ENCODE measurements around the gene RRBP1. TPM values are rescaled to one million over a fixed set of nuclear protein-coding genes. Genes with fewer than 3 reads are reported as not detected.

Gene RRBP1
- total RNA-seq, 2 donors from 2014 or later = 191 to 212 TPM

DNA sequence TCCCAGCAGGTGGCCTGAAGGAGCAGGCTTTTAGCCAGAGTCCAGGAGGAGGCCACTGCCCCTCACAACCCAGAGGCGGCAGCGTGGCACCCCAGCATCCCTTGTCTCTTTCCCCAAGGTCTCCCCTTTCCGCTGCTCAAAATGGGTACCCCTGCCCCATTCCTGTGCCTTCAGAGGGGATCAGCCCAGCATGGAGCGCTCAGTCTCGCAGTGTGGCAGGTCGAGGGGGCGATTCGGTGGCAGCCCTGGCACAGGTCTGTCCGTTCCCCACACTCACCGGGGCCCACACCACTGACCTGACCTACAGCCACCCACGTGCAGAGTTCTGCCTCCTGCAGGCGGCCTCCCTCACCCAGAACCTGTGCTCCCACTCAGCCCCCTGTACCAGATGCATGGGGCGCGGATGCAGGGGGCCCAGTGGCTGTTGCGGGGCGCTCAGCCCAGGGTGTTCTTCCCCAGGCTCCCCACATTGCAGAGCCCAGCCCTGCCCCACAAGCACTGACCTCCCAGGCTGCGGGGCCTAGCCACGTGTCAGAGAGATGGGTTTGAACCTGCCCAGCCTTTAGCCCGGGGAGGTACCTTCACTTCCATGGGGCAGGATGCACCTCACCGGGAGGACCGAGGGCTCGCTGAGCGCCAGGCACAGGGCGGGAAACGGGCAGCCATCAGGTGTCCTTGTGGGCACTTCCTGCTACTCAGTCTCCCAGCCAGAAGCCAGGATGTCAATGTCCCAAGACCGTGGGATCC, 70.3 kb downstream of the RRBP1 start:
- Mint-ChIP-seq H3K4me3 (no peak overlapping the region), H3K27me3 (ENCODE audit: insufficient read depth) (no peaks in the 10 kb centered on the region), H3K9me3 (no peaks in the 10 kb centered on the region), H3K4me1 (peaks cover 3% of the 10 kb centered on the region), H3K27ac (peak overlapping the region; percentile 91), H3K36me3 (ENCODE audit: low read depth) (peaks cover 19% of the 10 kb centered on the region)
- TF ChIP-seq, protein P1, sequence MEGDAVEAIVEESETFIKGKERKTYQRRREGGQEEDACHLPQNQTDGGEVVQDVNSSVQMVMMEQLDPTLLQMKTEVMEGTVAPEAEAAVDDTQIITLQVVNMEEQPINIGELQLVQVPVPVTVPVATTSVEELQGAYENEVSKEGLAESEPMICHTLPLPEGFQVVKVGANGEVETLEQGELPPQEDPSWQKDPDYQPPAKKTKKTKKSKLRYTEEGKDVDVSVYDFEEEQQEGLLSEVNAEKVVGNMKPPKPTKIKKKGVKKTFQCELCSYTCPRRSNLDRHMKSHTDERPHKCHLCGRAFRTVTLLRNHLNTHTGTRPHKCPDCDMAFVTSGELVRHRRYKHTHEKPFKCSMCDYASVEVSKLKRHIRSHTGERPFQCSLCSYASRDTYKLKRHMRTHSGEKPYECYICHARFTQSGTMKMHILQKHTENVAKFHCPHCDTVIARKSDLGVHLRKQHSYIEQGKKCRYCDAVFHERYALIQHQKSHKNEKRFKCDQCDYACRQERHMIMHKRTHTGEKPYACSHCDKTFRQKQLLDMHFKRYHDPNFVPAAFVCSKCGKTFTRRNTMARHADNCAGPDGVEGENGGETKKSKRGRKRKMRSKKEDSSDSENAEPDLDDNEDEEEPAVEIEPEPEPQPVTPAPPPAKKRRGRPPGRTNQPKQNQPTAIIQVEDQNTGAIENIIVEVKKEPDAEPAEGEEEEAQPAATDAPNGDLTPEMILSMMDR (conservative IDR thresholded peaks at IDR 0.05) = peak; percentile 59
- Histone ChIP-seq H3K36me3 (ENCODE audit: control insufficient read depth, insufficient read depth, low read length) (peaks cover 37% of the 10 kb centered on the region), H3K9me3 (ENCODE audit: control insufficient read depth, low read length) (no peaks in the 10 kb centered on the region), H3K9ac (ENCODE audit: extremely low read depth, low read length, poor library complexity, severe bottlenecking) (no peak overlapping the region), H3K27ac (ENCODE audit: low read depth, low read length) (no peak overlapping the region), H3K4me3 (ENCODE audit: low read length) (no peak overlapping the region), H3K27me3 (ENCODE audit: control insufficient read depth, insufficient read depth, low read length, poor library complexity, severe bottlenecking) (no peaks in the 10 kb centered on the region), H3K4me1 (ENCODE audit: control insufficient read depth, insufficient read depth, low read length) (no peaks in the 10 kb centered on the region)
- 93 to 98% methylated on average over 10 to 26 of the region's 26 CpGs for WGBS, 2 experiments (ENCODE audit: insufficient coverage in 1 of 2, insufficient read length in 1 of 2)
- DNase-seq = peak; percentile 61

DNA sequence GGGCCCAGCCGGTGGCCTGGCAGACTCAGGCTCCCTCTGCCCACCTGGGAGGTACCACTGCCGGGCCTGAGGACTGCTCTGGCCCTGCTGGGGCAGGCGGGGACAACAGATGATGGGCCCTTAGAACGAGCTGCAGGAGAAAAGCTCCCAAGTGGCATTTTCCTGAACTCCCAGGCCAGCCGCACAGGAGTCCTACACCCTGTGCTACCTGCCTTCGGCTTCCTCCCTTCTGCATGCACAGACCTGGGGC, 70.8 kb downstream of the RRBP1 start:
- peaks cover 37% of the 10 kb centered on the region for H3K36me3 ChIP-seq (ENCODE audit: control insufficient read depth, insufficient read depth, low read length)
- H3K4me3 Mint-ChIP-seq = no peak overlapping the region
- no peaks in the 10 kb centered on the region for H3K4me1 ChIP-seq (ENCODE audit: control insufficient read depth, insufficient read depth, low read length)
- peak overlapping the region; percentile 48 for H3K27ac Mint-ChIP-seq
- WGBS, 2 experiments (ENCODE audit: insufficient coverage in 1 of 2, insufficient read length in 1 of 2) = 67 to 78% methylated on average over 3 to 6 of the region's 6 CpGs
- H3K27me3 ChIP-seq (ENCODE audit: control insufficient read depth, insufficient read depth, low read length, poor library complexity, severe bottlenecking) = no peaks in the 10 kb centered on the region
- H3K9me3 Mint-ChIP-seq = no peaks in the 10 kb centered on the region
- H3K4me3 ChIP-seq (ENCODE audit: low read length) = no peak overlapping the region
- peaks cover 3% of the 10 kb centered on the region for H3K4me1 Mint-ChIP-seq
- H3K27me3 Mint-ChIP-seq (ENCODE audit: insufficient read depth) = no peaks in the 10 kb centered on the region
- no peak overlapping the region for H3K9ac ChIP-seq (ENCODE audit: extremely low read depth, low read length, poor library complexity, severe bottlenecking)
- TF ChIP-seq, protein P1 (conservative IDR thresholded peaks at IDR 0.05) = no peak
- H3K36me3 Mint-ChIP-seq (ENCODE audit: low read depth) = peaks cover 21% of the 10 kb centered on the region
- no peaks in the 10 kb centered on the region for H3K9me3 ChIP-seq (ENCODE audit: control insufficient read depth, low read length)
- DNase-seq = peak; percentile 81
- H3K27ac ChIP-seq (ENCODE audit: low read depth, low read length) = no peak overlapping the region

DNA sequence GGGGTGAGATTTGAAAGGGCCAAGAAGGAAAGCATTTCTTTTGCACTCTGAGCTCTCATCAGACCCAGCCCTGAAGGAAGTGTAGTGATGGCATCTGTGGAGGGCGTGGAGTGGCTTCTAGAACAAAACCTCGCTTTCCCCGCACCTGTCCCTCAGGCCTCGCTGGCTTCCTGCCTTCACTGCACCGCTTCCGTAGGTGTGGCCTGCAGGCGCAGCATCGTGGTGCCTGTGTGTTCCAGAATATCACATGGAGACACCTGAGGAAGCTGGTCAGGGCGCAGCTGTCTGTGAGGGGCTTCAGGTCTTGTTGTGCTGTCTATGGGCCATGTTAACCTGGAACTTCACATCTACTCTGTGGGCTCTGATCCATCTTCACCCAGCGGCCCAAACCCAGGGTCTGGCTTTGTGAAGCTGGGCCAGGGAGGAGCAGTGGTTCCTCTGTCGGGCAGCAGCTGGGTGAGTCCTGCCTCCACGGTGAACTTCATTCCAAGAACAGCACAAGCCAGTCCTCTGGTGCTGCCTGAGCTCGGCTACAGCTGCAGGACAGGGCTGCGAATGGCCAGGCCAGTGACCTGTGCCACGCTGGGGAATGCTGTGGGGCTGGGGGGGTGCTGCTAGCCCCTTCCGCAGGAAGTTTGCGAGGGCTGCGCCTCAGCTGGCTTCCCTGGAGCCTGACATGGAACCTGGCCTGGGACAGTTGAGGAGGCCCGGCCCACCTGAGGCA, 71.3 kb downstream of the RRBP1 start:
- Mint-ChIP-seq H3K27ac (no peak overlapping the region), H3K9me3 (no peaks in the 10 kb centered on the region), H3K4me3 (no peak overlapping the region), H3K36me3 (ENCODE audit: low read depth) (peaks cover 22% of the 10 kb centered on the region), H3K4me1 (peaks cover 3% of the 10 kb centered on the region), H3K27me3 (ENCODE audit: insufficient read depth) (no peaks in the 10 kb centered on the region)
- H3K36me3 ChIP-seq (ENCODE audit: control insufficient read depth, insufficient read depth, low read length) = peaks cover 39% of the 10 kb centered on the region
- WGBS, 2 experiments (ENCODE audit: insufficient coverage in 1 of 2, insufficient read length in 1 of 2) = 92 to 93% methylated on average over 15 to 19 of the region's 19 CpGs
- TF ChIP-seq, protein P1 (conservative IDR thresholded peaks at IDR 0.05) = no peak
- DNase-seq = peak; percentile 59
- no peaks in the 10 kb centered on the region for H3K4me1 ChIP-seq (ENCODE audit: control insufficient read depth, insufficient read depth, low read length)
- H3K27ac ChIP-seq (ENCODE audit: low read depth, low read length) = no peak overlapping the region
- no peaks in the 10 kb centered on the region for H3K27me3 ChIP-seq (ENCODE audit: control insufficient read depth, insufficient read depth, low read length, poor library complexity, severe bottlenecking)
- H3K9me3 ChIP-seq (ENCODE audit: control insufficient read depth, low read length) = no peaks in the 10 kb centered on the region
- H3K9ac ChIP-seq (ENCODE audit: extremely low read depth, low read length, poor library complexity, severe bottlenecking) = no peak overlapping the region
- no peak overlapping the region for H3K4me3 ChIP-seq (ENCODE audit: low read length)

Data from endodermal cell (in vitro differentiated cells).